HFFc6 (cell line): ENCODE results near the gene GABRG3. TPM values are rescaled to one million over a fixed set of nuclear protein-coding genes. Genes with fewer than 3 reads are reported as not detected.

Experiments
- DNase-seq: peaks from one replicate; pipeline ENCODE4 v3.0.0-alpha.2; 2018
- H3K27ac Mint-ChIP-seq: 2 replicates; pipeline ENCODE4 v1.8.0; 2020; ENCODE audit warnings: mild to moderate bottlenecking, mixed read lengths
- H3K27me3 Mint-ChIP-seq: 2 replicates; pipeline ENCODE4 v1.8.0; 2021; ENCODE audit warnings: mild to moderate bottlenecking, moderate library complexity, mixed read lengths; ENCODE audit not compliant: insufficient read depth
- H3K36me3 Mint-ChIP-seq: 2 replicates; pipeline ENCODE4 v1.8.0; 2021; ENCODE audit warnings: low read depth, mixed read lengths
- H3K4me1 Mint-ChIP-seq: 2 replicates; pipeline ENCODE4 v1.8.0; 2020; ENCODE audit warnings: low read depth, mixed read lengths
- H3K4me3 Mint-ChIP-seq: 2 replicates; pipeline ENCODE4 v1.8.0; 2020; ENCODE audit warnings: mild to moderate bottlenecking, moderate library complexity, mixed read lengths
- H3K9me3 Mint-ChIP-seq: 2 replicates; pipeline ENCODE4 v1.8.0; 2020; ENCODE audit warnings: mild to moderate bottlenecking, mixed read lengths
- total RNA-seq, 6 experiments: library from RNA; stranded (reverse); fragmentation: NEBNext Ultra II Directional; extraction: Animal tissue kit (Norgen Biotek cat#: 25700); gene quantifications; 2 replicates in 1 of 6; 3 replicates in 5 of 6; pipeline ENCODE4 v1.2.3, GENCODE V29; 2021
- TF ChIP-seq, protein P1 (sequence below): fragments of 200-600 bp; sonication (generic); IDR thresholded peaks from 2 replicates; pipeline ENCODE4 v1.5.0; 2021; ENCODE audit warnings: antibody characterized with exemption, mild to moderate bottlenecking

GABRG3 gene
- total RNA-seq, 6 experiments from 2014 or later, result not detected

DNA sequence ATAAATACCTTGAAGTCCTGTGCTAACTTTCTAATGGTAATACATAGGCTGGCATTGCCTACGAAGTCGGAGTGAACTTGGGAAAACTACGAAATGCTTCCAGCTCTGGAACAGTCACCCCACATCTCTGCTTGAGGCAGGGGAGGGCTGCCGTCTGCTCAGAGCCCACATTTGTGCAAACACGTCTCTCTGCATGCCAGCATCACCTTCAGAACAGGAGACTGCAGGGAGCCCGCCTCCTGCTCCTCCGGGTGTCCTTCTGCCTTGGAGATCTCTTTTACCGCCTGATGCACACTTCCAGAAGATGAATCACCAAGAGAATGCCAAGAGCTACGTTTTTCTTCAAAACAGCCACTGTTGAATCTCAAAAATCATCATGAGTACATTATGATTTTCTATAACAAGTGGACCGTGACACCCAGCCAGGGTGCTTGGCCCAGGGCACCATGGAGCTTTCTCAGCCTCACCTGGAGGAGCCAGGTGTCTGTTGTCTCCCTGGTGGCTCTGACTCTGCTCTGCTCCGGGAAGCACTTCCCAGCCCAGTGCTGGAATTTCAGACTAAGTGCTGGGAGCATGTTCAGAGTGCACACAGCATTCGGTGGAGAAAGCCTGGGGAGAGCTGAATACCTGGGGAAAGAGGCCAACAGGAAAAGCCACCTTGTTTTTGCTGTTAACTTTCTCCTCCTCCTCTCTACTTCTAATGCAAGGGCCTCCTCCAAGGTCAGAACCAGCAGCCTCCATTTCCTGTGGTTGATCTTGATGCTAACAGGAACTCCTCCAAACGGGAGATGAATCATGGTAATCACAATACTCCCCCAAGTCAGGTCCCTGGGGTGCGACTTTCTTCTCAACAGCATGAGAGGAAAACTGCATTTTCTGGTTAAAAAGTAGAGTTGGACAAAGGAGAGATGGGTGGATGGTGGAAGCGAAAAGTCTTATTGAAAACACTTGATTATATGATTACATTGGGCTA is 467.7 kb downstream of the GABRG3 start:
- no peak overlapping the region for H3K27ac Mint-ChIP-seq
- peaks cover 9% of the 10 kb centered on the region; the same call in 1 of the 2 replicates for H3K36me3 Mint-ChIP-seq
- DNase-seq, result no peak
- H3K9me3 Mint-ChIP-seq, result peaks cover 41% of the 10 kb centered on the region
- H3K4me3 Mint-ChIP-seq, result no peak overlapping the region
- TF ChIP-seq, protein P1, sequence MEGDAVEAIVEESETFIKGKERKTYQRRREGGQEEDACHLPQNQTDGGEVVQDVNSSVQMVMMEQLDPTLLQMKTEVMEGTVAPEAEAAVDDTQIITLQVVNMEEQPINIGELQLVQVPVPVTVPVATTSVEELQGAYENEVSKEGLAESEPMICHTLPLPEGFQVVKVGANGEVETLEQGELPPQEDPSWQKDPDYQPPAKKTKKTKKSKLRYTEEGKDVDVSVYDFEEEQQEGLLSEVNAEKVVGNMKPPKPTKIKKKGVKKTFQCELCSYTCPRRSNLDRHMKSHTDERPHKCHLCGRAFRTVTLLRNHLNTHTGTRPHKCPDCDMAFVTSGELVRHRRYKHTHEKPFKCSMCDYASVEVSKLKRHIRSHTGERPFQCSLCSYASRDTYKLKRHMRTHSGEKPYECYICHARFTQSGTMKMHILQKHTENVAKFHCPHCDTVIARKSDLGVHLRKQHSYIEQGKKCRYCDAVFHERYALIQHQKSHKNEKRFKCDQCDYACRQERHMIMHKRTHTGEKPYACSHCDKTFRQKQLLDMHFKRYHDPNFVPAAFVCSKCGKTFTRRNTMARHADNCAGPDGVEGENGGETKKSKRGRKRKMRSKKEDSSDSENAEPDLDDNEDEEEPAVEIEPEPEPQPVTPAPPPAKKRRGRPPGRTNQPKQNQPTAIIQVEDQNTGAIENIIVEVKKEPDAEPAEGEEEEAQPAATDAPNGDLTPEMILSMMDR, result no peak
- no peaks in the 10 kb centered on the region; the same call in 1 of the 2 replicates for H3K27me3 Mint-ChIP-seq
- no peaks in the 10 kb centered on the region for H3K4me1 Mint-ChIP-seq

DNA sequence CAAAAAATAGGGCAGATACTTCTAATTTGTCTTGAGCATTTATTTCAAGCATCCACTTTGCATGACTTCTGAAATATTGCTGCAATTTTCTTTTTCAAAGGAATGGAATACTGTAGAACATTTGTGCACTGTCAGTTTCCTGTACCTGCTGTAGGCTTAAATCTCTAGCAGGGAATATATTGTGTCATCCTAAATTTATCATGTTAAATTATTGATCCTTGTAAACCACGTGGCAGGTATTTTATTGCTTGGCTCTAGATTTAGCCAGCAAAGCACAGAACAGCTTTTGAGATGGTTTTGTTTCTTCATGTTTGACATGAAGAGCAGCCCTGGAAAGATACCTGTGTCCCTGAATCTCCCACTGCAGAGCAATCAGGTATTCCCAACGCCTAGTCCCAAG is 470.1 kb downstream of the GABRG3 start:
- Mint-ChIP-seq H3K27me3 (no peaks in the 10 kb centered on the region; the same call in 1 of the 2 replicates), H3K4me3 (no peak overlapping the region), H3K9me3 (peaks cover 35% of the 10 kb centered on the region), H3K27ac (no peak overlapping the region), H3K36me3 (peaks cover 9% of the 10 kb centered on the region; the same call in 1 of the 2 replicates), H3K4me1 (no peaks in the 10 kb centered on the region)
- DNase-seq, result no peak
- TF ChIP-seq, protein P1, result no peak

DNA sequence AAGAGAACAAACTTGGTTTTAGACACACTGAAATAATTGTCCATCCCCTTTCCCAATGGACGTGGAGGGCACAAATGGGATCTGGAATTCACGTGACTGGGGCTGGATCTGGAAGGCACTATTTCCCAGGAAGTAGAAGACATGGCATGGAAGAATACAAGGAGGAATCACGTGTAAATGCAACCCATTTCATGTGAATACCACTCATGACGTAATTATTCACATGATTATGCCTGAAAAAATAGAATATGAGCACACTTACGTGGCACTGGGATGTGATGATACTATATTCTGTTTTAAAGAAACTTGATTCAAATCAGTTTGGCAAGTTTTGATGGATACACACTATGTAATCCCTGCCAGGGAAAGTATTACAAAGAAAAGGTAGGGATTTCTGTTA is 477.3 kb downstream of the GABRG3 start:
- TF ChIP-seq, protein P1, result no peak
- Mint-ChIP-seq H3K4me3 (no peak overlapping the region), H3K27ac (no peak overlapping the region), H3K27me3 (no peaks in the 10 kb centered on the region), H3K9me3 (peaks cover 15% of the 10 kb centered on the region), H3K4me1 (no peaks in the 10 kb centered on the region), H3K36me3 (no peaks in the 10 kb centered on the region)
- DNase-seq, result no peak

DNA sequence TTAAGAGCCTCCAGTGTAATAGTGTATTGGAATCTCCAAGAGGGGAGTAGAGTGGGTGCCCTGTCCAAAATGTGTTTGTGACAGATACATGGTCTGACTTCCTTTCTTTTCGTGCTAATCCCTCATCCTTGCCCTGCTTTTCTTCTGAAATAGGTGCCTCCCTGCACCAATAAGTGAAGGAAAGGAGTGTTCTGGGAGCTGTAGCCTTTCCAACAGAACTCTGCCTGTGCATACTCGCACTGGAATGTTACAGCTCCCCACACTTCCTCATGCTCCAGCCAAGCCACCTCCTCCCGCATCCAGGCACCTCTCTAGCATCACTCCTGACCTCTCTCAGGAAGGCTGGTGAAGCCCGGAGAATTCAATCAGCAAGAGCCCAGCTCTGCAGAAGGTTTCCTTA is 478.0 kb downstream of the GABRG3 start:
- TF ChIP-seq, protein P1, result no peak
- no peaks in the 10 kb centered on the region for H3K36me3 Mint-ChIP-seq
- H3K4me1 Mint-ChIP-seq, result no peaks in the 10 kb centered on the region; the same call in 1 of the 2 replicates
- H3K9me3 Mint-ChIP-seq, result peaks cover 18% of the 10 kb centered on the region
- DNase-seq, result no peak
- no peak overlapping the region for H3K4me3 Mint-ChIP-seq
- H3K27ac Mint-ChIP-seq, result no peak overlapping the region
- H3K27me3 Mint-ChIP-seq, result peaks cover 1% of the 10 kb centered on the region; the same call in 1 of the 2 replicates

DNA sequence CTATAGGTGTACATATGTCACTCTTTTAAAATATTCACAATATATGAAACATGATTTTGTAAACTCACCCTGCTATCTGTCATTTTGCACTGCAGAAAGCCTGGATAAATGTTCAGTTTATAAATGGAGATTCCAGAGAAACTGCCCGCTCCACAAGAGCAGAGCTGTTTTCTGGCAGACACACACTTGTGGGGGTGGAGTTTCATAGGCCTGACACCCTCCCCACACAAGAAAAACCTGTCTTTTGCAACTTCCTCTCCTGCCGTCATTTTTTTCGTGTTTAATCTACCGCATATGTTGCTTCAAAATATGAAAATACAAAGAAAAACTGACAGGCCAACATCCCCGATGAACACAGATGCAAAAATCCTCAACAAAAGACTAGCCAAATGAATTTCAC is 479.0 kb downstream of the GABRG3 start:
- Mint-ChIP-seq H3K36me3 (no peaks in the 10 kb centered on the region), H3K4me1 (no peaks in the 10 kb centered on the region; the same call in 1 of the 2 replicates), H3K27ac (no peak overlapping the region), H3K4me3 (no peak overlapping the region), H3K27me3 (peaks cover 1% of the 10 kb centered on the region; the same call in 1 of the 2 replicates), H3K9me3 (peaks cover 18% of the 10 kb centered on the region)
- TF ChIP-seq, protein P1, result no peak
- DNase-seq, result no peak
